GM23338 (cell line): ENCODE measurements around the gene RNF7. TPM values are rescaled to one million over a fixed set of nuclear protein-coding genes. Genes with fewer than 3 reads are reported as not detected.

Experiments
- ATAC-seq: fragments of 200-7000 bp; cut with Tn5 transposase; 3 replicates; pipeline ENCODE4 v1.9.1; 2020
- DNase-seq: peaks from one replicate; pipeline ENCODE4 v3.0.0-alpha.2; 2015; ENCODE audit warnings: low spot score
- H2AFZ ChIP-seq: fragments of 200-600 bp; sonication (generic); 2 replicates; pipeline ENCODE4 v1.8.0; 2016; ENCODE audit warnings: antibody characterized with exemption, mild to moderate bottlenecking, moderate library complexity
- H3F3A ChIP-seq: fragments of 200-600 bp; sonication (generic); replicated peaks from 2 replicates; pipeline ENCODE4 v1.8.0; 2017; ENCODE audit warnings: antibody characterized with exemption, mixed run types, low read depth
- H3K27ac ChIP-seq: fragments of 200-600 bp; sonication (generic); 2 replicates; pipeline ENCODE4 v1.6.1; 2016; ENCODE audit warnings: low read depth
- H3K27me3 ChIP-seq: fragments of 200-600 bp; sonication (generic); 2 replicates; pipeline ENCODE4 v1.8.0; 2016; ENCODE audit warnings: mild to moderate bottlenecking, mixed run types, moderate library complexity; ENCODE audit not compliant: insufficient read depth
- H3K36me3 ChIP-seq: fragments of 200-600 bp; sonication (generic); 2 replicates; pipeline ENCODE4 v1.8.0; 2016; ENCODE audit warnings: mild to moderate bottlenecking; ENCODE audit not compliant: insufficient read depth
- H3K4me1 ChIP-seq: fragments of 200-600 bp; sonication (generic); 2 replicates; pipeline ENCODE4 v1.8.0; 2016; ENCODE audit warnings: mild to moderate bottlenecking, moderate library complexity; ENCODE audit not compliant: insufficient read depth
- H3K4me2 ChIP-seq: fragments of 200-600 bp; sonication (generic); 2 replicates; pipeline ENCODE4 v1.7.1; 2017; ENCODE audit warnings: mixed run types
- H3K4me3 ChIP-seq: fragments of 200-600 bp; sonication (generic); 2 replicates; pipeline ENCODE4 v1.6.1; 2016; ENCODE audit warnings: mixed run types
- H3K79me2 ChIP-seq: fragments of 200-600 bp; sonication (generic); replicated peaks from 2 replicates; pipeline ENCODE4 v1.8.0; 2017; ENCODE audit warnings: mild to moderate bottlenecking; ENCODE audit not compliant: insufficient read depth
- H3K9me2 ChIP-seq: fragments of 200-600 bp; sonication (generic); 2 replicates; pipeline ENCODE4 v1.8.0; 2017; ENCODE audit not compliant: insufficient read depth
- H4K20me1 ChIP-seq: fragments of 200-600 bp; sonication (generic); replicated peaks from 2 replicates; pipeline ENCODE4 v1.8.0; 2017; ENCODE audit warnings: mild to moderate bottlenecking; ENCODE audit not compliant: insufficient read depth
- H3K27ac Mint-ChIP-seq: 2 replicates; pipeline ENCODE4 v1.8.0; 2020; ENCODE audit warnings: inconsistent platforms, mild to moderate bottlenecking, moderate library complexity, mixed read lengths
- H3K27me3 Mint-ChIP-seq: 3 replicates; pipeline ENCODE4 v1.8.0; 2022; ENCODE audit warnings: low read depth, mild to moderate bottlenecking, moderate library complexity, mixed read lengths, inconsistent platforms; ENCODE audit not compliant: insufficient read depth, poor library complexity
- H3K36me3 Mint-ChIP-seq: 3 replicates; pipeline ENCODE4 v1.8.0; 2021; ENCODE audit warnings: low read depth, mild to moderate bottlenecking, inconsistent platforms, moderate library complexity, mixed read lengths
- H3K4me1 Mint-ChIP-seq: 3 replicates; pipeline ENCODE4 v1.8.0; 2020; ENCODE audit warnings: mild to moderate bottlenecking, inconsistent platforms, mixed read lengths
- H3K4me3 Mint-ChIP-seq: 3 replicates; pipeline ENCODE4 v1.8.0; 2021; ENCODE audit warnings: moderate library complexity, mild to moderate bottlenecking, inconsistent platforms, mixed read lengths
- H3K9me3 Mint-ChIP-seq: 3 replicates; pipeline ENCODE4 v1.8.0; 2020; ENCODE audit warnings: moderate library complexity, mild to moderate bottlenecking, inconsistent platforms, mixed read lengths
- CTCF ChIP-seq, 2 experiments: fragments of 200-600 bp in 1 of 2; sonication (generic) in 1 of 2; conservative IDR thresholded peaks; 2 replicates each; pipeline versions ENCODE4 v1.5.1 to v1.6.1; 2016 to 2017; ENCODE audit warnings: antibody characterized with exemption in 2 of 2, low read depth in 2 of 2, mild to moderate bottlenecking in 2 of 2, moderate library complexity in 1 of 2
- ETS1 ChIP-seq: IDR thresholded peaks from 2 replicates; pipeline ENCODE4 v1.6.1; 2016; ENCODE audit warnings: antibody characterized with exemption
- JUNB ChIP-seq: IDR thresholded peaks from one replicate; pipeline ENCODE4 v1.6.1; 2016; ENCODE audit warnings: antibody characterized with exemption; ENCODE audit not compliant: unreplicated experiment
- ZNF114 ChIP-seq: fragments of 250-450 bp; sonication (Bioruptor Pico); IDR thresholded peaks from 2 replicates; pipeline ENCODE4 v1.5.0; 2020; ENCODE audit warnings: mild to moderate bottlenecking, moderate library complexity
- ZNF331 ChIP-seq: fragments of 250-450 bp; sonication (Bioruptor Pico); IDR thresholded peaks from 2 replicates; pipeline ENCODE4 v1.5.0; 2020; ENCODE audit warnings: low read depth, mild to moderate bottlenecking, moderate library complexity
- ZNF462 ChIP-seq: fragments of 250-450 bp; sonication (Bioruptor Pico); IDR thresholded peaks from 2 replicates; pipeline ENCODE4 v1.5.0; 2020; ENCODE audit warnings: mild to moderate bottlenecking, moderate library complexity
- polyA plus RNA-seq: library from polyadenylated mRNA; unstranded; fragments of >200 nt; fragmentation: Nextera tagmentation; extraction: Ambion mirVana; gene quantifications from 2 replicates; pipeline ENCODE4 v1.2.1, GENCODE V29; 2016
- total RNA-seq: library from RNA; depleted of rRNA; stranded (reverse); fragments of >200 nt; shearing (Covaris generic); gene quantifications from 2 replicates; pipeline ENCODE4 v1.2.3, GENCODE V29; 2014

The RNF7 gene
- total and polyA plus RNA-seq, 2 experiments from 2014 or later: 156 to 254 TPM

DNA sequence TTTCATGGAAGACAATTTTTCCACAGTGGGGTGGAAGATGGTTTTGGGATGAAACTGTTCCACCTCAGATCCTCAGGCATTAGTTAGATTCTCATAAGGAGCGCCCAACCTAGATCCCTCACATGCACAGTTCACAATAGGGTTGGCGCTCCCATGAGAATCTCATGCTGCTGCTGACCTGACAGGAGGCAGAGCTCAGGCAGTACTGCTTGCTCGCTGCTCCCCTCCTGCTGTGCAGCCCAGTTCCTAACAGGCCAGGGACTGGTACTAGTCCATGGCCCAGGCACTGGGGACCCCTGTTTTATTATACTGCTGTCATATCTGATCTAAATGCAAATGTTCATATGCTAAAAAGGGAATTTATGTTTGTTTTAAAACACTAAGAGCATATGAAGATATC is 15.3 kb downstream of the RNF7 start:
- H3K9me3 Mint-ChIP-seq: no peaks in the 10 kb centered on the region; the same call in 2 of the 3 replicates
- ATAC-seq (peak; percentile 69), DNase-seq (peak; percentile 24)
- Histone ChIP-seq H3K79me2 (no peaks in the 10 kb centered on the region), H3K4me1 (peaks cover 4% of the 10 kb centered on the region; the same call in 1 of the 2 replicates), H3K27ac (no peak overlapping the region), H2AFZ (no peak overlapping the region), H3K4me3 (no peak overlapping the region), H4K20me1 (peaks cover 13% of the 10 kb centered on the region; the same call in 1 of the 2 replicates), H3F3A (no peaks in the 10 kb centered on the region; the same call in 1 of the 2 replicates), H3K9me2 (no peaks in the 10 kb centered on the region), H3K27me3 (no peaks in the 10 kb centered on the region), H3K36me3 (no peaks in the 10 kb centered on the region), H3K4me2 (no peak overlapping the region)
- H3K4me1 Mint-ChIP-seq: no peaks in the 10 kb centered on the region
- H3K27me3 Mint-ChIP-seq: no peaks in the 10 kb centered on the region
- no peak overlapping the region for H3K4me3 Mint-ChIP-seq
- TF ChIP-seq JUNB: no peak
- TF ChIP-seq ZNF331 (CRISPR knock-in tag): no peak
- TF ChIP-seq ZNF114: no peak
- no peak for TF ChIP-seq ETS1
- TF ChIP-seq ZNF462: no peak
- TF ChIP-seq CTCF (conservative IDR thresholded peaks at IDR 0.05; ENCODE audit: low read depth in 2 of 2): no peak
- H3K36me3 Mint-ChIP-seq: no peaks in the 10 kb centered on the region; the same call in 2 of the 3 replicates
- H3K27ac Mint-ChIP-seq: no peak overlapping the region
